Measurements from ENCODE around the gene GPS1.
A peak's percentile ranks its signal among the peaks of the same experiment; 100 is the strongest.

The GPS1 gene

DNA sequence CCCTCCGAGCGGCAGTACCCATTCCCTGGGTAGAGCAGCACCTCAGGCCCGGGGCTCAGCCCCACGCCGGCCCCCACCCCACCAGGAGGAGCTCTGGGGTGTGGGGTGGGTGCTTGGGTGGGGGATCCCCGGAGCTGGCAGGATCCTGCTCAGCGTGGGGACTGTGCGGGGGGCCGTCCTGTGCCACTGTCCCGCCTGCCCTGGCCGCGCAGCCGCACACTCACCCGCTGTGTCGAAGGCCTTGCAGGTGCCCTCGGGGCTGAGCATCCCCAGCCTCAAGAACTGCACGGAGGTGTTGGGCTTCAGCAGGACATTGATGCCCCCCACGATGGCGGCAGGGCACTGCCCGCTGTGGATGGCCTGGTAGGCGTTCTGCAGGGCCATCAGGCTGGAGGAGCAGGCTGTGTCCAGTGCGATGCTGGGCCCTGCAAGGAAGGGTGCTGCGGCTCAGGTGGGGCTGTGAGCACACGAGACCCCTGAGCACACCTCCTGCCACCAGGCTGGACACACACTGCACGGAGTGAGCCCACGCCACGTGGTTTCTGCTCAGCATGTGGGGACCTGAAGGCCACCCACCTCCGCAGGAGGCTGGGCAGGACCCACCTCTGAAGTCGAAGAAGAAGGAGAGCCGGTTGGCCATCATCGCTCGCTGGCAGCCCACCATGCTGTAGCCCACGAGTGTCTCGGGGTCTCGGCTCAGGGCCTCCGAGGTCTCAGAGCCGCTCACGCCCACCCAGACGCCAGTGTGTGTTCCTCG is 41.5 kb downstream of the GPS1 start:
- no CpG with 5 or more reads among the region's 40 CpGs for WGBS (ENCODE audit: insufficient coverage, insufficient read length)
- H3K4me3 ChIP-seq (ENCODE audit: low read length), result no peak overlapping the region
- H3K9me3 ChIP-seq (ENCODE audit: control insufficient read depth, insufficient read depth, low read length), result no peaks in the 10 kb centered on the region
- no peak overlapping the region for H3K27ac ChIP-seq (ENCODE audit: low read length)
- peaks cover 11% of the 10 kb centered on the region for H3K4me1 ChIP-seq (ENCODE audit: control insufficient read depth, insufficient read depth, low read length)
- peaks cover 75% of the 10 kb centered on the region for H3K36me3 ChIP-seq (ENCODE audit: control insufficient read depth, insufficient read depth, low read length)
- DNase-seq (ENCODE audit: low read depth, low spot score), result no peak
- no peaks in the 10 kb centered on the region for H3K27me3 ChIP-seq (ENCODE audit: control insufficient read depth, insufficient read depth, low read length)

DNA sequence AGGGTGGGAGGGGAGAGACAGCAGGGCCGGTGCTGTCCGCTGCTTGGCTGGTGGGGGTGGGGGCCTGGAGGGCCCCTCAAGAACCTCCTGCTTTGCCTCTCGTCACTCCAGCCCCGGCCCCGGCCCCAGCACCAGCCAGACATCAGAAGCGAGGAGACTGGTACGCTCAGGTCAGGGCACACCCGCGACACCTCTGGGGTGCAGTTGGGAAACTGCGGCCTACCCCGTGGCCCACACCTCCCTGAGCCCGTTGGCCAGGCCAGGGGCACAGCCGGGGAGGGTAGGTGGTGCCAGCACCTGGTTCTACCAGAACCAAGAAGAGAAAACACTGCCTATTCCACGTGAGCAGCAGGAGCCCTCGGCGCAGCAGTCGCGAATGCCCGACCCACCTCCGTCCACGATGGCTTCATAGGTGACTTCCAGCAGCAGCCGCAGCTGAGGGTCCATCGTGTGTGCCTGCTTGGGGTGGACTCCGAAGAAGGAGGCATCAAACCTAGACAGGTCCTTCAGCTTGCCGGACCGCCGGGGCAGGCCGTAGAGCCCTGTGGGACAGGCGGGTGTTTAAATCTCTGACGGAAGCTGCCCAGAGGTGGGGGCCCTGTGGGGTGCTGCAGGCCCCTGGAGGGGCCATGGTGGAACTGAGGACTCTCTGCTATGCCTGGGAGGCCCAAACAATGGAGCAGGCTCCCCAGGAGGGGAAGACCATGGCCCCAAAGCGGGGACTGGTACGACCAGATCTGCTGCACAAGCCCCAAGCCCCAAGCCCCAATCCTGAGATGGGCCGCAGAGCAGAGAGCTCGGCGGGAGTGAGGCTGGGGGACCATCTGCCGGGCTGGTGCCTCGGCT is 43.5 kb downstream of the GPS1 start:
- no peak overlapping the region for H3K4me3 ChIP-seq (ENCODE audit: low read length)
- no peak overlapping the region for H3K27ac ChIP-seq (ENCODE audit: low read length)
- H3K4me1 ChIP-seq (ENCODE audit: control insufficient read depth, insufficient read depth, low read length), result peaks cover 11% of the 10 kb centered on the region
- no peak for DNase-seq (ENCODE audit: low read depth, low spot score)
- H3K36me3 ChIP-seq (ENCODE audit: control insufficient read depth, insufficient read depth, low read length), result peaks cover 55% of the 10 kb centered on the region
- WGBS (ENCODE audit: insufficient coverage, insufficient read length), result no CpG with 5 or more reads among the region's 37 CpGs
- no peaks in the 10 kb centered on the region for H3K9me3 ChIP-seq (ENCODE audit: control insufficient read depth, insufficient read depth, low read length)
- no peaks in the 10 kb centered on the region for H3K27me3 ChIP-seq (ENCODE audit: control insufficient read depth, insufficient read depth, low read length)

DNA sequence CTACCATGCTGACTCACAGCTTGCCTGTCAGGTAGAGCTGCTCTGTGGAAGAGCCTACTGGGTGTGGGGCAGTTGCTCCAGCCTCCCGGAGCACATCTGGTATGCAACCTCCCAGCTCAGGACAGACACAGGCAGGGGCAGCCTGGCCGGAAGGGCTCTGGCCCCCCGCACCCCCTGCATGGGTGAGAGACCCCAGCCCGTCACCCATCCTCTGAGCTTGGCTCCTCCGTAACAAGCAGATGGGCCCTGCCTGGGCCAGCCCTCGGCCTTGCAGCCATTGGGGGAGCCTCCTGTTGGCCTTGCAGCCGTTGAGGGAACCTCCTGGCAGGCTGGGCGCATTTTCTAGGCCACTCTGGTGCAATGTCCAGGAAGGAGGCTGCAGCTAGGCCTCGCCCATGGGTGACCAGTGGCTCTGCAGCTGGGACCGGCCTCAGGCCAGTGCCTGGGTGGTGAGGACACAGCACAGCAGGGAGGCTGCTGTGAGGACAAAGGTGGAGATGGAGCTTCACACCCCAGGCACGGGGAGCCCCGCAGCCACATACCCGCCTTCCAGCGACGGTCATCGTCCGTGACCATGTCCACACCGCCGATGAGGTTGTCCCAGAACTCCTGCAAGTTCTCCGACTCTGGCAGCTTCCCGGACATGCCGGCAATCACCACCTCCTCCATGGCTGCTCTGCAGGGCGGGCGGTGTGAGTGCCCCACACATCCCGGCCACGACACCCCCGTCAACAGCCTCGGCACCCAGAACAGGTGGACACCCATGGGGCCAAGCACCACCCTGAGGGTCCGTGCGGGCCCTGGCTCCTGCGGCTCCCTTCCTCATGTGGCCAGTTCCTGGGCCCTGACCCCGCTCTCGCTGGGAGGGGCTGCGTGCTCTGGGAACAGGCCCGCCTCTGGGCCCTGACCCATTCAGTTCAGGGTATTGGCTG is 44.3 kb downstream of the GPS1 start:
- Histone ChIP-seq H3K27me3 (ENCODE audit: control insufficient read depth, insufficient read depth, low read length) (no peaks in the 10 kb centered on the region), H3K27ac (ENCODE audit: low read length) (no peak overlapping the region), H3K9me3 (ENCODE audit: control insufficient read depth, insufficient read depth, low read length) (no peaks in the 10 kb centered on the region), H3K4me1 (ENCODE audit: control insufficient read depth, insufficient read depth, low read length) (peaks cover 16% of the 10 kb centered on the region), H3K4me3 (ENCODE audit: low read length) (no peak overlapping the region; the same call in 1 of the 2 replicates), H3K36me3 (ENCODE audit: control insufficient read depth, insufficient read depth, low read length) (peaks cover 47% of the 10 kb centered on the region)
- WGBS (ENCODE audit: insufficient coverage, insufficient read length), result no CpG with 5 or more reads among the region's 35 CpGs
- DNase-seq (ENCODE audit: low read depth, low spot score), result no peak

DNA sequence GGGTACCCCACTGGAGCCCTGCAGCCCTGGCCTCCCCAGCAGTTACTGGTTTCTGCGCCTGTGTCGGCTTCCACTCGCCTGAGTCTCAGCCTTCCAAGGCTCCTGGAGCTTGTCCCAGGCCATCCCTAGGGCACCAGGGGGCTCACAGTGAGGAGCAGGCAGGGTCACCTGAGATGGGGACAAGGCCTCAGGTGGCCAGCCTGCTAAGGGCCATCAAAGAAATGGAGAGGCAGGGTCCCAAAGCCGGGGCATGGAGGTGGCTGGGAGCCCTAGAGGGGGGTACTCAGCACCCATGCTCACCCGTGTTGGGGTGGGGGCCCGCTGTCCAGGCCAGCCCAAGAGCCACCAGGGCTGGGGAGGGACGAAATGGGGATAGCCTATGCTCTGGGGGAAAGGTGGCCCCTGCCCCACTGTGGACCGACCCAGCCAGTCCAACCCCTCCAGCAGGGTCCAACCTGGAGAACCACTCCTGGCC is 45.0 kb downstream of the GPS1 start:
- Histone ChIP-seq H3K9me3 (ENCODE audit: control insufficient read depth, insufficient read depth, low read length) (no peaks in the 10 kb centered on the region), H3K36me3 (ENCODE audit: control insufficient read depth, insufficient read depth, low read length) (peaks cover 40% of the 10 kb centered on the region), H3K27ac (ENCODE audit: low read length) (no peak overlapping the region), H3K4me1 (ENCODE audit: control insufficient read depth, insufficient read depth, low read length) (peaks cover 16% of the 10 kb centered on the region), H3K27me3 (ENCODE audit: control insufficient read depth, insufficient read depth, low read length) (no peaks in the 10 kb centered on the region), H3K4me3 (ENCODE audit: low read length) (peak overlapping the region; percentile 78)
- no CpG with 5 or more reads among the region's 8 CpGs for WGBS (ENCODE audit: insufficient coverage, insufficient read length)
- no peak for DNase-seq (ENCODE audit: low read depth, low spot score)

DNA sequence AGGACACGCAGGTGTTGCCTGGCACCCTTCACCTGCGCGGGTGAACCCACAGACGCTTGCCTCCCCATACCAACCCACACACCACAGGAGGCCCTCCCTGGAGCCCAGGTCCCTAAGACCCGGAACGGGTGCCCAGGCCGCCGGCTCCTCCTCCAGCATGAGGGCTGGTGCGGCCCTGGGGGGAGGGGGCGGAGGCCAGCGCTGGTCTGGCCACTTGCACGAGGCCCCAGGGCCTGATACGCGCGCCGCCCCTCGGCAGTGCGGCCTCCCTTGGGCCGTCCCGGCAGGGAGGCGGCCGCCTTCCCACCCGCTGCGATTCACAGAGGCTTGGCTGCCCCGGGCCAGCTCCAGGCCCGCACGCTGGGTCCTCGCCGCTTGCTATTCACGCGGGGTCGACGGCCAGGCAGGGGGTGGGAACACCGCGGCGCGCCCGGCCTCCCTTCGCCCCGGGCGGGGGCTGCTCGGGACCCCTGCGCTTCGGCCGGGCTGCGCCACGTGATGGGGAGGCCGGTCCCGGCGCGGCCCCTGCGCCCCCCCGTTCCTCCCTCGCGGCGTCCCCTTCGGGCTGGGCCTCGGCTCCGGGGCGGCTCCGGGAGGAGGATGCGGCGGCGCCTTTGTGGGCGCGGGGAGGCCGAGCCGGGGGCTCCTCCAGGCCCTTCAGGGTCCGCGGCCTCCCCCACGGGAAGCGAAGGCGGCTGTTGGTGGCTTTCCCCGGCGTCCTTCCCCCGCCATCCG is 45.7 kb downstream of the GPS1 start:
- H3K9me3 ChIP-seq (ENCODE audit: control insufficient read depth, insufficient read depth, low read length), result no peaks in the 10 kb centered on the region
- WGBS (ENCODE audit: insufficient coverage, insufficient read length), result no CpG with 5 or more reads among the region's 77 CpGs
- no peak overlapping the region for H3K27ac ChIP-seq (ENCODE audit: low read length)
- H3K4me3 ChIP-seq (ENCODE audit: low read length), result peak overlapping the region; percentile 78
- DNase-seq (ENCODE audit: low read depth, low spot score), result no peak
- no peaks in the 10 kb centered on the region for H3K27me3 ChIP-seq (ENCODE audit: control insufficient read depth, insufficient read depth, low read length)
- peaks cover 16% of the 10 kb centered on the region for H3K4me1 ChIP-seq (ENCODE audit: control insufficient read depth, insufficient read depth, low read length)
- H3K36me3 ChIP-seq (ENCODE audit: control insufficient read depth, insufficient read depth, low read length), result peaks cover 34% of the 10 kb centered on the region

DNA sequence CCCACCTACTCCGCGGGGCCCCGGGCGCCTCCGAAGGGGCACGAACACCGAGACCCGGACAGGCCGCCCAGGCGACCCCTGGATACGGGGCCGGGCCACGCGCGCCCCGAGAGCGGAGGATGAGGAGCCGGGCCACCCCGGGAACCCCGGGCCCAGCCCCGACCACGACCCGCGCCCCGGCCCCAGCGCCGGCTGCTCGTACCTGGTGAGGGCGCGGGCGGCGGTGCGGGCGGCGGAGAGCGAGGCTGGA is 46.1 kb downstream of the GPS1 start:
- DNase-seq (ENCODE audit: low read depth, low spot score), result no peak
- Histone ChIP-seq H3K9me3 (ENCODE audit: control insufficient read depth, insufficient read depth, low read length) (no peaks in the 10 kb centered on the region), H3K4me3 (ENCODE audit: low read length) (peak overlapping the region; percentile 78), H3K27ac (ENCODE audit: low read length) (no peak overlapping the region), H3K4me1 (ENCODE audit: control insufficient read depth, insufficient read depth, low read length) (peaks cover 17% of the 10 kb centered on the region), H3K27me3 (ENCODE audit: control insufficient read depth, insufficient read depth, low read length) (no peaks in the 10 kb centered on the region), H3K36me3 (ENCODE audit: control insufficient read depth, insufficient read depth, low read length) (peaks cover 29% of the 10 kb centered on the region)
- WGBS (ENCODE audit: insufficient coverage, insufficient read length), result no CpG with 5 or more reads among the region's 36 CpGs

DNA sequence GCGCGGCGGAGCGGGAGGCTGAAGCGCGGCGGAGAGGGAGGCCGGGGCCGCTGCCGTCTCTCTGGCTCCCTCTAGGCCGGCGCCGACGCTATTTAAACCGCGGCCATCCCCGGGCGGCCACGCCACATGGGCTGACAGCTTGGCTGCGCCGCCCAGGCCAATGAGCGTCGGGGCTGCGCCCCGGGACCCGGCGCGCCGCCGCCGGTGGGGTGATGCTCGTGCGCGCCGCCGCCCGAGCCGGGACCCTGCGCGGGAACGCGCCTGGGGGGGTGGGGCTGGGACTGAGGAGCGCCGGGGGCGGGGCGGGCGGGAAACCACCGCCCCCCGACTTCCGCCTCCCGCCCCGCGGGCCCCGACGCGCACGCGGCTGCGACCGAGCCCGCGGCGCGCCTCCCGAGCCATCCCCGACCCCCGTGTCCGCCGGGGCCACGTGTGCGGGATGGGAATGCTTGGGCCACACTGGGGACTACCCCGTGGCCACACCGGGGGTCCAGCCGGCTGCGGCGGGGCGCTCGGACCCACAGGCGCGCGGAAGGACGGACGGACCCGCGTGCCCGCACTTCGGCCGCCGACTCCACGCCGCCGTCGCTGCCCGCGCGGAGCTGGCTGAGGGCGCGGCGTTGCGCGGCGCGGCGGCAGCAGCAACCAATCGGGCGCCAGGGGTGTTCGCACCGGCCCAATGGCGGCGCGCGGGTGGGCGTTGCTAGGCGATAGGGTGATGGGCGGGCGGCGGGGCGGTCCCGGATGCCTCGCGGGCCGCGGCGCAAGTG is 46.7 kb downstream of the GPS1 start, which contains the start of gene FASN:
TSS of gene FASN (minus strand) at position 68 of the 770 bp plus-strand sequence. CDS start 1,791 bp downstream, outside the sequence.
- Histone ChIP-seq H3K4me3 (ENCODE audit: low read length) (peak within 1 kb of the TSS; percentile 78), H3K27me3 (ENCODE audit: control insufficient read depth, insufficient read depth, low read length) (no peaks in the 10 kb centered on the region), H3K36me3 (ENCODE audit: control insufficient read depth, insufficient read depth, low read length) (peaks cover 24% of the 10 kb centered on the region), H3K27ac (ENCODE audit: low read length) (no peak within 1 kb of the TSS), H3K9me3 (ENCODE audit: control insufficient read depth, insufficient read depth, low read length) (no peaks in the 10 kb centered on the region), H3K4me1 (ENCODE audit: control insufficient read depth, insufficient read depth, low read length) (peaks cover 20% of the 10 kb centered on the region)
- WGBS (ENCODE audit: insufficient coverage, insufficient read length), result no CpG with 5 or more reads among the region's 124 CpGs
- peak; percentile 76 for DNase-seq (ENCODE audit: low read depth, low spot score)

DNA sequence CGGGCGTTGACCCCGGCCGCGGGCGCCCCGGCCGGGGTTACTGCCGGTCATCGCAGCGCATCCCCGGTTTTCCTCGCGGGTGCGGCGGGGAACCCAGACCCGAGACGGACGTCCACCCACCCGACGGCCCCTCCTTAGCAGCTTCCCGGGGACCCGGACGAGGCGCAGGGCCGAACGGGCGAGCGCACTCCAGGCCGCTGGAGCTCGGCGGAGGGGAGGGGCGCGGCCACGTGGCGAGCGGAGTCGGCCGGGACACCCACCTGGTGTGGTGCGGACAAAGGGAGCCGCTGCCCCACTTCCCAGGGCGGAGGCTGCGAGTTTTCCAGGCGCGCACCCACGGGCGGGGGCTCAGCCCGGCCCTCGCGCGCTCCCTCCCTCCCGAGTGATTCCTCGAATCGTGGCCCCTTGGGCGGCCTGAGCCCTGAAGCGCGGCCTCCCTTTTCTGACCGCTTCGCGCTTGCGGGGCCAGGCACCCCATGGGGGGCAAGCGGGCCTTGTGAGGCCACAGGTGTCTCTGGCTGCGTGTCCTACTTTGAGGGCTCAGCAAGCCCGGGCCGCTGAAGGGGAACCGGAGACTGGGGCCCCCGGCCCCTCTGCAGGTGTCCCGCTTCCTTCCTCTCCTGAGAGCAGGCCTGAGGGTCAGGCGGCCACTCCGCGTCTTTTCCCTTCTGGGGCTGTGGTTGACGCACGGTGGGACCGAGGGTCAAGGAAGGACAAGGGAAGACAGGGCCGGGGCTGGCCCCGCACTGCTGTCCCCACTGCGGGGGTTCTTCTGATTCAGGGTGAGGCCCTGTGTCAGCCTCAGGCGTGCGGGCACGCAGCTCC is 47.5 kb downstream of the GPS1 start:
- Histone ChIP-seq H3K4me3 (ENCODE audit: low read length) (peak overlapping the region; percentile 78), H3K9me3 (ENCODE audit: control insufficient read depth, insufficient read depth, low read length) (no peaks in the 10 kb centered on the region), H3K27me3 (ENCODE audit: control insufficient read depth, insufficient read depth, low read length) (no peaks in the 10 kb centered on the region), H3K27ac (ENCODE audit: low read length) (no peak overlapping the region), H3K4me1 (ENCODE audit: control insufficient read depth, insufficient read depth, low read length) (peaks cover 21% of the 10 kb centered on the region), H3K36me3 (ENCODE audit: control insufficient read depth, insufficient read depth, low read length) (peaks cover 16% of the 10 kb centered on the region)
- no peak for DNase-seq (ENCODE audit: low read depth, low spot score)
- no CpG with 5 or more reads among the region's 80 CpGs for WGBS (ENCODE audit: insufficient coverage, insufficient read length)

All from iPS DF 6.9 (cell line).